GM21786 (cell line): Measurements from ENCODE around the gene WSCD2.

Source experiments
- ATAC-seq: cut with Tn5 transposase; IDR thresholded peaks from one replicate; pipeline ENCODE4 v1.9.1; 2021; ENCODE audit not compliant: unreplicated experiment

WSCD2 gene

DNA sequence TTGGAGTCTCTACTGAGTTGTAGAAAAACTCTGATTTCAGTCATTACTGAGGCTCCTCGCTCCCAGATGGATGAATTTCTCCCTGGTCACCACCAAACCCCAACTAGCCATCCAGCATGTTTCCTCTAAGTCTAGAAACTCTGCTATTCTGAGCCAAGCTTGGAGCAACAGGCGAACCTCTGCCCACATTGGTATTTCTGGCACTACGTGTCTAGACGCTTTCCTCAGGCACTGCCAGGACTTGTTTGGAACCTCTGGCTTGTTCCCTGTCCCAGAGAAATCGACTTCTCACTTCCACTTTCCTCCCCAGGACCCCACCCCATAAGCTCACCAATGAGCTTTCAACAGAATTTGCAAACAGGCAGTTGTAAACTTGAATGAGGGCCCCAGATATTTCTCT is 27.6 kb downstream of the WSCD2 start:
- no peak for ATAC-seq

DNA sequence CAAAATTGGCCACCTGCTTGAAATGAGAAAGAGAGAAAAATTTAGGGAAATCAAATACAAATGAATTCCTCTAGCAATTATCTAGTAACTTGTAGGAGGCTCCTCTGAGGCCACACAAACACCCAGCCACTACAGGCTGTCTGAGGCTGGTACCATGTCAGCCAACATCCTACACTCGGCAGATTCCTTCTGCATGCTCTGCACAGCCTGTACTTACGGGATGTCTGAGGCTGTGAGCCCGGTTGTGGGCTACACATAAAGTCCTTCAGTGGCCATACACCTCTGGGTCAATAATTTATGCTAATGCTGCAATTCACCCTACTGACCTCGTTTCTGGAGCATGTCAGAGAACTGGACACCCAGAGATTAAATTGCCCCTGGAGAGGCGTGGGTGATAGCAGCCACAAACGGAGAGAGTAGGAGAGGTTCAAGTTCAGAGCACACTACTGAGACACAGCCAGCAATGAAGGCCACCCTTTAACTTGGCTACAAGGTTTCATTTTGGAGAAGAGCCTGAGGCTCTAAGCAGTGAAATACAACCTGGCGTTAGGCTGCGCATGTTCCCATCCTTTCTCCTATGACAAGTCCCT is 28.9 kb downstream of the WSCD2 start:
- no peak for ATAC-seq

DNA sequence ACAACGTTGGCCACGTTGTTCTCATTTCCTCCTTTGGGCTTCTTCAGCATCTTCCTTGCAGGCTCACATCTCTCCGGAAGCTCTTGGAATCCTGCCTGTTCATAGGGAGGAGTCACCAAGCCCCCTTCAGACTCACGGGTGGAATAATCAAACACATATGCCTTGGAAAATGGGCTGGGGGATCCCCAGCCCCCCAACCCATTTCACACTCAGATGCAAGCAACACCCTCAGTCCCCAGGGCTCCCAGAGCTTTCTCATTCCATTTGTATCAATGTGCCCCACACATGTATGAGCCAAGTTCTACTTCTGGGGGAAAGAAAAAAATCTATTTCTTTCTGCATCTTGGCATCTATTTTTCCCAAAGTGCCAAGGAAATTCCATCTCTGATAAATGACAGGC is 33.1 kb downstream of the WSCD2 start:
- ATAC-seq = no peak

DNA sequence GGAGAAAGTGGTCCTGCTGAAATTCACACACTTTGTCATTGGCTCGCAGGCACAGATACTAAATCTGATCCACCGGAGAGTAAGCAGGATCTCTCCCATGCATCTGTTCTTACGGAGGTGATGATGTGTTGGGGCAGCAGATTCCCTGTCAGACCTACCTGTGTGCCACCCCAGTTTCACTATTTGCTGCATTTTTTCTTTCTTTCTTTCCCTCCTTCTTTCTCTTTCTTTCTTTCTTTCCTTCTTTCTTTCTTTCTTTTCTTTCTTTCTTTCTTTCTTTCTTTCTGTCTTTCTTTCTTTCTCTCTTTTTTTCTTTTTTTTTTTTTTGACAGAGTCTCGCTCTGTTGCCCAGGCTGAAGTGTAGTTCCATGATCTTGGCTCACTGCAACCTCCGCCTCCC is 37.4 kb downstream of the WSCD2 start:
- no peak for ATAC-seq

DNA sequence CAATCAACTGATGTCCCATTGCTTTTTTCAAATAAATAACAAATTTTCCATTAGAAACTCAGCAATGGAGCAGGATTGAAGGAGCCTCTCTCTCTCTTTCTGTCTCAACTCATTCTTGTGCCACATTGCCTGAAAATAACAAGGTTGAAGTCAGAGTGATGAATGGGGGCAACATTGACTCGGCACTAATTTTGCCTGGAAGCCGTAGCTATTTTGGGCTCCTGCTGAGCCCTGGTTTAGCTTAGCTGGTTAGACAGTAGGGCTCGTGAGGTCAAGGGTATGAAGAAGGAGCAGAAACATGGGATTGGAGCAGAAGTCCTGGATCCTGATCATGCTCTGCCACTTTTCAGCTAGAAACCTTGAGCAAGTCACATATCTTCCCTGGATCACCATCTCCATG is 38.9 kb downstream of the WSCD2 start:
- no peak for ATAC-seq

DNA sequence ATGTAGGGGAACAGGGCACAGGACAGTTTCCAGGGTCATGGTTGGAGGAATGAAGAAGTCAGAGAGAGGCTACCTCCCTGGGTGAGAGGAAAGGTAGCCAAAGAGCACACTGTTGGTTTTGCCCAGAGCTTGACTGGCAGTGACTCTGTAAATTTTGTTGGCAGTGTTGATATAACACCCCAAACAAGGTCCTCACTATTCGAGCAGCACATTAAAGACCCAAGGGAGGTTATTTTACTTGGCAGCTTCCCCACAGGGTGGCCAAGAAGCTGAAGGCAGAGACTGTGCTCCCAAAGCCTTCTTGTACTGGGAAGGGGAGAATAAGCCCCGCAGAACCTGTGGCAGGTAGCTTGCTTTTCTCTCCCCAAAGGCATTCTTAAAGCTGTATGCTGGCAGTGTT is 40.6 kb downstream of the WSCD2 start:
- ATAC-seq = no peak

DNA sequence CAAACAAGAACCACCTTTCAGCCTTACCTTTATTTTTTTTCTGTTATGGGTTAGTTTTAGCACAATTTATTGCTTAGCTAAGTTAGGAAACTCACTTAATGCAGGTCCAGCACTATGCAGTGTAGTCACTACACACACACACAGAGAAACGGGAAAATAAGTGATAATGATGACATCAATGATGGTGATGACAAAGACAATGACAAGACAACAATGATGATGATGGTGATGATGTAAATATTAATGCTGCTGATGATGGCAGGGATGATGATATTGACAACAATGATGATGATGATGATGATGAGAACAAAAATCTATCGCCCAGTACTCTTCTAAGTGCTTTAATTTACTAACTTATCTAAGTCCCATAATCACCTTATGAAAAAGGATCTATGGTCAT is 41.1 kb downstream of the WSCD2 start:
- ATAC-seq = no peak

DNA sequence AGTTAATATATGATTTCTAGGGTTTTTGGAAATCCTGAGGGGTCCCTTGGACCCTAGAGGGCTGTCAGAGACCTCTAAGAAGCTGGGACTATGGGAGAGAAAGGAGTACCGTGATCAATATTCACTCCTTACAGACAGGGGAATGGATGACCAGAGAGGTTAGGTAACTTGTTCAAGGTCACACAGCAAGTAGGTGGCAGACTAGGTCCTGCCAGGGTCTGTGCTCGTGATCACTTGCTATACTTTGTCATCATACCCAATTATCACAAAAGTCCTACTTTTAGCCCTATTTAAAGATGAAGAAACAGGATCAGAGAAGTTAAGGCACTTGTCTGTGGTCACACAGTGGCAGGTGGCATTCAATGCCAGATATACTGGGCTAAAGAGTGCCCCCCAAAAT is 42.9 kb downstream of the WSCD2 start:
- ATAC-seq = no peak

DNA sequence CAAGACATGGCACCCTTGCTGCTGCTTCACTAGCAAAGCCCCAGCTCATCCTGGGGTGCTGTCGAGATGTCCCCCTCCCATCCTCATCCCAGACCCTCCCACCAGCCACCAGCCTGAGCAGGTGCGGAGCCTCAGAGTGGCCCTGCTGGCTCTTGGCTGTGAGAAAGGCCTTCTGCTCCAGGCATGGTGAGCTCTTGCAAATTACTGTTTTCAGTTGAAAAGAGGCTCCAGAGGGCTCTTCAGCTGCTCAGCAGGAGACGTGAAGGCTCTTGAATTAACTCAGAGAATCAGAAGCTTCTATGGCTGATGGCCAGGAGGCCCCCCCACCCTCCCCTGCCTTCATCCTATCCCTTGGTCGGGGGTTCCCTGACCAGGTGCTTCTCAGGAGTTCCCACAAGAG is 44.1 kb downstream of the WSCD2 start:
- no peak for ATAC-seq

DNA sequence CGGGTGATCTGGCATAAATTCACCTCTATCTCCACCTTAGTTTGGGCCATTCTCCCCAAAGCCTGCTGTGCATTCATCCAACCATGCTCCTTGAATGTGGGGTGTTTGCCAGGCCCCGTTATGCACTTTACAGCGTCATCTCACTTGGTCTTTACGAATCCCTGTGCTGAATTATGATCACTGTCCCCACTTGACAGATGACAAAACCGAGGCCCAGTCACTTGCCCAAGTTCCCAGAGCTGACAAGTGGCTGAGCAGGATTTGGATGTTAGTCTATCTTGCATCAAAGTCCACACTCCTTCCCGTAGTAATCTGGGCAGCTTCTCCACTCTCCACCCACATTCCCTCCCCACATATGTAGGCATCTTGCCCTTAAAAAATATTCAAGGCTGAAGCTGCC is 44.8 kb downstream of the WSCD2 start:
- no peak for ATAC-seq

DNA sequence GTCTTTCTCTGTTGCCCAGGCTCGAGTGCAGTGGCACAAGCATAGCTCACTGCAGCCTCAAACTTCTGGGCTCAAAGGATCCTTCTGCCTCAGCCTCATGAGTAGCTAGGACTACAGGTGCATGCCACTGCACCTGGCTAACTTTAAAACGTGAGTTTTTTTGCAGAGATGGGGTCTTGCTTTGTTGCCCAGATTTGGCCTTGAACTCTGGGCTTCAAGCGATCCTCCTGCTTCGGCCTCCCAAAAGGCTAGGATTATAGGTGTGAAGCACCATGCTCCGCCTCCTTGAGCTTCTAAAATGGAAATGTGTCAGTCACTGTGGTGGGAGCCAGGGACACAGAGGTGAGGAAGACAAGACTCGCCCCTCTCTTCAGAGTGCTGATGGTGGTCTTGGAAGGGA is 45.6 kb downstream of the WSCD2 start:
- no peak for ATAC-seq

DNA sequence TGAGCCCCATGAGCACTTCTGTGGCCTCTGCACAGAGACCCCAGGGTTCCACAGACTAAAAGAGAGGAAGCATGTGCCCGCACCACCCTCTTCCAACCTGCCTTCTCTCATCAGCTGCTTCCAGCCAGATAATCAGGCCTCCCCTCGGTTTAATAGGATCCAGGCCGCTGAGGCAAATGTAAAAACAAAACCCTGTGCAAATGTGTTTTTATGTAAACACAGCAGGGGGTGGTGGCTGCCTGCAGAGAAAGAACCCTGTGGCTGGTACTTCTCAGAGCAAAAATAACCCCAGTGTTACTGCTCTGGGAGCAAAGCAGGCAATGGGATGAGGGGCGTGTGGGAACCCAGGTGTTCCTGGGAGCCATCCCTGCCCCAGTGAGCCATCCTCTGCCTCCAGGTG is 46.2 kb downstream of the WSCD2 start:
- no peak for ATAC-seq

DNA sequence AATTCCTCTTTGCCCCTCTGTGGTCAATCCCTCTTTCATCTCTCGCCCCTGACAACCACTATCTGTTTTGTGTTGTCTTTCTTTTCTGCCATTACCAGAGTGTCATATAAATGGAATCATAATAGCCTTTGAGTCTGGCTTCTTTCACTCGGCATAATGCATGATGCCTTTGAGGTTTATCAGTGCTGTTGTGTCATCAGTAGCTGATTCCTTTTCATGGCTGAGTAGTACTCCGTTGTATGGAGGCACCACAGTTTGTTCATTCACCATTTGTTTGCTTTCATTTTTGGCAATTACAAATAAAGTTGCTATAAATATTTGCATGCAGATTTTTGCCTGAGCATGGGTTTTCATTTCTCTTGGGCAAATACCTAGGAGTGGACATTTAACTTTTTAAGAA is 47.2 kb downstream of the WSCD2 start:
- no peak for ATAC-seq

DNA sequence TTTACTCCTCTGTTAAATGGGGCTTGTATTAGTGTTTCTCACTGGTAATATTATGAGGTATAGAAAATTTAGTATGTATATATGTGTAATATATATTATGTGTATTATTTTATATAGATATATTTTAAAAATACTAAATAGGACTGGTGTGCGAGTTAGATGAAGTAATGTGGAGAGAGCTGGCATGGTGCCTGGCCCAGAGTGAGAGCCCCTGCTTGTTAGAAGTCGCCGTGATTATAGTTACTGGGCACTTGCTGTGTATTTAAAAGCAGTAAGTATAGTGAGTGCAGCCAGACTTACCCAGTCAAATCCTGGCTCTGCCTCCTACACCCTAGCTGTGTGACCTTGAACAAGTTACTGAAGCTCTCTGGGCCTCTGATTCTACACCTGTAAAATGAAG is 48.0 kb downstream of the WSCD2 start:
- ATAC-seq = no peak

DNA sequence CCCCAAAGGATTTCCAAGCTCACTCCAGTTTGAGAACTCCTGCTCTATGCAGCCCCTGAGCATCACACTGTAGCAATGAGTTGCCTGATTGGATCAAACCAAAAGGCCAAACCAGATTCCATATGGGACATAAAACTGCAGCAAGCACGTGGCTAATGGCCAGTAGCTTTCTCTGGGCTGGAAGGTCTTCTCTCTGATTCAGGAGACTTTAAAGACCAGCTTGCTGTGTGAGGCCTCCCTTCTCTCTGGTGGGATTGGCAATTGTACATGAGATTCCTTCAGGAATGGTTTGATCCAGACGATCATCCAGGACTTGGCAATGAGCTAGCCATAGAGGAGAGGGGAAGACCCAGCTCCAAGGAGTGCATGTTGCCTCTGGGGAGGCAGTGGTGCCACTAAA is 50.2 kb downstream of the WSCD2 start:
- ATAC-seq = no peak

DNA sequence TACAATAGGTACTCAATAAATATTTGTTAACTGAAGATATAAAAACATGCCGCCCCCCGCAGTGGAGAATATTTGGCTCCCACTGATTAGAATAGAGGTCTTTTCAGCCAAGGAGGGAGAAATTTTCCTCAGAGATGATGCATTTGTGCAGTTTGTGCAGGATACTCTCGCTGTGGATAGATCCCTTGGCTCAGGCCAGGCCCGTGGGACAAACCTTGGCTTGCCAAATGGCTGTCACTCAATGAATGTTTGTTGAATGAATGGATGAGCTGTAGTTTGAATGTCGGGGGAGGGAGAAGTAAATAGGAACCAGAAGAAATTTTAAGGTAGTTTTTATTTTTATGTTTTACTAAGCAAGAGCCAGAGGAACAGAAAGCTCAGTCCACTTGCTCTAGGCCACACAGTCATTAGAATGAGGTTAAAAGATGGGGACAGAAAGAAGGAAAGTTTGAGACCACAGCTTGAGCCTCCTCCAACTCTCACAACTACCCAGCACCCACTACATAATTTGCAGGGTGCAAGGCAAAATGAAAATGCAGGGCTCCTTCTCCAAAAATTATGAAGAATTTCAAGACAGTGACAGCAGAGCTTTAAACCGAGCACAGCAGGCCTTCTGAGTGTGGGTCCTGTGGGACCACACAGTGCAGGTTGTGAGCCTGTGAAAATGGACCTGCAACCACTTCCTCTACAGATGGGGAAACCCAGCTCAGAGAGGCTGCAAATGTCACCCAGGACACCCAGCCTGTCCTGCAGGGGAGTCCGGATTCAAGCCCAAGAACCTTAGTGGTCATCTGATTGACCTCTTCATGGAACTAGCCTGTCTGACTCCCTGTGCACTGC is 51.4 kb downstream of the WSCD2 start:
- ATAC-seq = no peak

DNA sequence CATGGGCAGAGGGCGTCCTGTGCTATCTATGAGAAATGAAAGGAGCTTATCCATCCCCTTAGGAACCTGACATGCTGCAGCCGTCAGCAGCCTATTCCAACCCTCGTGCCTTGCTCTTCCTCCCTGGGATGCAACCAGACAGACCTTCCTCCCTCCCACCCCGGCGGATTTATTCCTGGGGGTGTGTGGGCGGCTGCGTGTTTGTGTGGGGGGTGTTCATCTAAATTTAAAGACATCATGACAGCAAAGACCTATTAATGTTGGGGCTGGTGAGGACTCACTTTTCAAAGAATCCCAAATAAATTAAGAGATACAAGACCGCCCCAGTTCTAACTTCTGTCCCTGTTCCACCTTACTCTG is 52.0 kb downstream of the WSCD2 start:
- no peak for ATAC-seq

DNA sequence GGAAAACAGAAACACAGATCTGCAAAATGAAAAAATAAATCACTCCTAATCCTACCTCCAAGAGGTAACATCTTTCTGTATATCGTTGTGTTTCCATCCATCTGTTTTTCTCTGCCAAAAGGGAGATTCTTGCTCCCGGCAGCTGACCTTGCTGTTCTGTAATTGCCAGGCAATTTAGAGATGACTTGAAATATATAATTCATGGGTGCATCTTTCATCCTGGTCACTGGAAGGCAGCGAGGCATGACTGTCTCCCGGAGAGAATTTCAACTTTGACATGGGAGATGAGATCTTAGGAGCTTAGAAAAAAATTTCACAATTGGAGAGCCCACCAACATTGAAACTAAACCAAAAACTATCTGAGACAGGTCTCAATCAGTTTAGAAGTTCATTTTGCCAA is 53.0 kb downstream of the WSCD2 start:
- no peak for ATAC-seq

DNA sequence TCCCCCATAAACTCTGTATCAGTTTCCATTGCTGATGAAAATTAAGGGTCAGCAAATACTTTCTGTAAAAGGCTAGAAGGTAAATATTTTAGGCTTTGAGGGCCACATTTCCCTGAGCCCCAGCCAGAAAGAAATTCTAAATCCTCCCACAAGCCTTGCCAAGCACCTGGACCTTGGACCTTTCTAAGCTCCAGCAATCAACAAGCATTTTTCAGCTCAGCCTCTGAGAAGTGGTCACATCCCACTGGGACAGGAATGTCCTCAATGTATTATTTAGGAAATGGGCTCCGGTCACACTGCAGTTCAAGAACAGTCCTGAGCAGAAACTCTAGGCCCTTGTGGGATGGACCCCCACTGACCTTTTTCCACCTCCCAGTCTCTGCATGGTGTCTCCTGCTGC is 55.9 kb downstream of the WSCD2 start:
- ATAC-seq = no peak

DNA sequence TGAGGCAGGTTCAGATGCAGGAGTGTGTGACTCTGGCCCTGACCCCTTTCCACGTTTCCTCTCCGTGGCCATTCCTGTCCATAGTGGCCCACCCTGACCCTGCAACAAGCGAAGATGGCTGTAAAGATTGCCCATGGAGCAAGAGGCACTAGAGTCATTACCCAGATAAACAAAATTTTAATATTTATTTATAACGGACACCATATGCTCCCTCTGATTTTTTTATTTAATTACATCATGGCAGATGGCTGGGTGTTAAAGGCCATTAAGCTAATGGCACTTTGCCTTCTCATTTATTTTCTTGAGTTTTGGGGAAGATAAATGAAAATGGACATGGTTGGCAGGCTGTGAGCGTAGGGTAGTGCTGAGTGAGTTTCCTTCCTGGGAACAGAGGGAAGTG is 58.7 kb downstream of the WSCD2 start:
- ATAC-seq = no peak

DNA sequence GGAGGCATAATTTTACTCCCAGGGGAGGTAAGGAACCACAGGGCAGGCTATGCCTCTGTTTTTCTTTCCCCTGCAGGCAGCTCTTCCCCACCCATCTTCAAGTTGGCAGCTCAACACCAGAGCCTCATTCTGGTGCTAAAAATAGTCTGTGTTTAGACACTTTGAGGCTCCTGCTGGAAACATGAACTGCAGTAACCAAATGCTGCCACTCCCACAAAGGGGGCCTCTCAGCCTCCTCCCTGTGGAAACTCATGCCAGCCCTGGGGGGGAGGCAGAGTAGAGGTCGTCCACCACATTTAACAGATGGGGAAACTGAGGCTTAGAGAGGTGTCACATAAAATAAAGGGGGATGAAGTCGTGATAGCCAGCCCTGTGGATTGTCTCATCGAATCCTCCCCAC is 61.4 kb downstream of the WSCD2 start:
- no peak for ATAC-seq

DNA sequence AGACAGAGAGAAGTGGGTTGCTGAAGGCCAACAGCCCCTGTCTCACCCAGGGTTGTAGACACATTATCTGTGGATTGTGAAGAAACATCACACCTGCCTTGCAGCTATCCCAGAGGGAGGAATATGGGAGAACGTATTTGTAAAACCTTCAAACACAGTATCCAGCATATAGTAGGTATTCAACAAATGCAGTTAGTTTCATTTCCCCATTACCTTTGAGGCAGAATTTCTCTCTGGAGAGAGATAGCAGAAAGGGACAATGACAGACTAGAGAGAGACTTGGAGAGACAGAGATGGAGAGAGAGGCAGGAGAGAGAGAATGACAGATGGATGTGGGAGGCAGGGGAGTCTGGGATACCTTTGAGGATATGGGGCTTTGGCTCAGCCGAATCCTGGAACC is 62.0 kb downstream of the WSCD2 start:
- ATAC-seq = no peak

DNA sequence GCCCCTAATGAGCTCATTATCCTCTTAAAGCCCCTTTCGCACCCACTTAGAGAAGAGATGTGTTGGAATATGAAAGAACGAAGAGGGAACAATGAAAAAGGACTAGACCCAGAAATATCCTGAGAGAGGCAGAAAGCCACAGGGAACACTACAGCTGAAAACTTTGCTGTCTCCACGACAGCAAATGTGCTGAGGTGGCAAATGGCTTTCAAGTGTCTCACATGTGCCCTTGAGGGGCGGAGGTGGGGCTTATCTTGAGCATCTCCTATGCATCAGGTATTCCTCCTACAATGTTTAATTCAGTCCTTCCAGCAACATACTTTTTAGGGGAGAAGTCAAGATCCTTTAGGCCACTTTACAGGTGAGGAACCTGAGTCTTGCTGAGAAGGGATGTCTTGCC is 62.9 kb downstream of the WSCD2 start:
- no peak for ATAC-seq
